ENCODE data around the gene ANKRD53.

DNA sequence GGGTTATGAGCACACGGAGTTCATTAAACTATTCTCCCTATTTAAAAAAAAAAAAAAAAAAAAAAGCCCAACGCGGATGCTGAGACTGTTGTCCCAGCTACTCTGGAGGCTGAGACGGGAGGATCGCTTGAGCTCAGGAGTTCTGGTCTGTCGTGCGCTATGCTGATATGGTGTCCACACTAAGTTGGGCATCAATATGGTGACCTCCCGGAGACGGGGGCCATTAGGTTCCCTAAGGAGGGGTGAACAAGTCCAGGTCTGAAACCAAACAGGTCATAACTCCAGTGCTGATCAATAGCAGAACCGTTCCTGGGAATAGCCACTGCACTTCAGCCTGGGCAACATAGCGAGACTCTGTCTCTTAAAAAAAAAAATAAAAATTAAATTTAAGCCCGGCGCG is 12.9 kb upstream of the ANKRD53 start:
- TF ChIP-seq, protein P1, sequence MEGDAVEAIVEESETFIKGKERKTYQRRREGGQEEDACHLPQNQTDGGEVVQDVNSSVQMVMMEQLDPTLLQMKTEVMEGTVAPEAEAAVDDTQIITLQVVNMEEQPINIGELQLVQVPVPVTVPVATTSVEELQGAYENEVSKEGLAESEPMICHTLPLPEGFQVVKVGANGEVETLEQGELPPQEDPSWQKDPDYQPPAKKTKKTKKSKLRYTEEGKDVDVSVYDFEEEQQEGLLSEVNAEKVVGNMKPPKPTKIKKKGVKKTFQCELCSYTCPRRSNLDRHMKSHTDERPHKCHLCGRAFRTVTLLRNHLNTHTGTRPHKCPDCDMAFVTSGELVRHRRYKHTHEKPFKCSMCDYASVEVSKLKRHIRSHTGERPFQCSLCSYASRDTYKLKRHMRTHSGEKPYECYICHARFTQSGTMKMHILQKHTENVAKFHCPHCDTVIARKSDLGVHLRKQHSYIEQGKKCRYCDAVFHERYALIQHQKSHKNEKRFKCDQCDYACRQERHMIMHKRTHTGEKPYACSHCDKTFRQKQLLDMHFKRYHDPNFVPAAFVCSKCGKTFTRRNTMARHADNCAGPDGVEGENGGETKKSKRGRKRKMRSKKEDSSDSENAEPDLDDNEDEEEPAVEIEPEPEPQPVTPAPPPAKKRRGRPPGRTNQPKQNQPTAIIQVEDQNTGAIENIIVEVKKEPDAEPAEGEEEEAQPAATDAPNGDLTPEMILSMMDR (IDR thresholded peaks at IDR 0.05) = no peak
- TF ChIP-seq EZH2 (IDR thresholded peaks at IDR 0.05; ENCODE audit: borderline replicate concordance, insufficient read depth, low read depth, low read length, poor library complexity, severe bottlenecking) = no peak
